Uterus (tissue), 2 donors: ENCODE measurements around the gene NUP210.
A peak's percentile ranks its signal among the peaks of the same experiment; 100 is the strongest.

ENCODE experiments used
- POLR2A ChIP-seq, 2 donors: fragments of 450-650 bp; IDR thresholded peaks; one replicate each; pipeline ENCODE4 v1.6.1; 2016; ENCODE audit warnings: antibody characterized with exemption in 2 of 2, mild to moderate bottlenecking in 1 of 2, moderate library complexity in 1 of 2
- TF ChIP-seq, protein P1 (sequence below), 4 experiments: fragments of 200-600 bp in 2 of 4; fragments of 450-650 bp in 2 of 4; sonication (generic) in 2 of 4; IDR thresholded peaks; one replicate each; pipeline ENCODE4 v1.5.1; 2016 to 2019; ENCODE audit warnings: antibody characterized with exemption in 4 of 4, mild to moderate bottlenecking in 2 of 4, moderate library complexity in 1 of 4

DNA sequence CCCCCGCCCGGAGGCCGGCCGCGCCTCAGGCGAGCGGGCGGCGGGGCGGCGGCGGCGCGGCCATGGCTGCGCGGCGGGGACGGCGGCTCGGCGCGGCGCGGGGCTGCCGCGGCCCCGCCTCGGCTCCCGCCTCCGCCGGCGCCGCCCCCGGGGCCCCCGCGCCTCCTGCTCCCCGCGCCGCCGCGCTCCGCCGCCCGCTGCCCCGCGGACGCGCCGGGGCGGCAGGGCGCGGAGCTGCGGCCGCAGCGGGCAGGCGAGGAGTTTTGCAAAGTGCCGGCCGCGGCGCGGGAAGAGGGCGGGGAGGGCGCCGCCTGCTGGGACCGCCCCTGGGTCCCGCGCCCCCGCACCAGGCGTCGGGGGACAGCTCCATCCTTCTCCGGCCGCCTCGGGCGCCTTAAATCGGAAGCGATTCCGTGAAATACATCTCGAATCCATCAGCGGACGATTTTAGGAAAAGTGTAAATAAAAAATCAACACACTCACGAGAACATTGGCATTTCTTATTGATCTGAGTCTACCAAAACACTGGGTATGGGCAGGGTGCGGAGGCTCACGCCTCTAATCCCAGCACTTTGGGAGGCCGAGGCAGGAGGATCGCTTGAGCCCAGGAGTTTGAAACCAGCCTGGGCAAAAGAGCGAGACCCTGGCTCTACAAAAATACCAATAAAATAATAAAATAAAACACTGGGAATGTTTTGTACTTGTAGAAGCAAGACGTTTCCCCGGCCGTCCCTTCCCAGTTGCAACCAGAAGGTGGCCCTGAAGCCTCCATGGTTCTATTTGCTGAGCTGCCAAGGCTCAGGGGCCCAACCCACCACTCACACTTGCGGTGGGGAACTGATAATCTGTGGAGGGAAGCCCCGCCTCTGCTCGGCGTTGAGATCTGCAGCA, 136.9 kb downstream of the NUP210 start:
- TF ChIP-seq, protein P1, sequence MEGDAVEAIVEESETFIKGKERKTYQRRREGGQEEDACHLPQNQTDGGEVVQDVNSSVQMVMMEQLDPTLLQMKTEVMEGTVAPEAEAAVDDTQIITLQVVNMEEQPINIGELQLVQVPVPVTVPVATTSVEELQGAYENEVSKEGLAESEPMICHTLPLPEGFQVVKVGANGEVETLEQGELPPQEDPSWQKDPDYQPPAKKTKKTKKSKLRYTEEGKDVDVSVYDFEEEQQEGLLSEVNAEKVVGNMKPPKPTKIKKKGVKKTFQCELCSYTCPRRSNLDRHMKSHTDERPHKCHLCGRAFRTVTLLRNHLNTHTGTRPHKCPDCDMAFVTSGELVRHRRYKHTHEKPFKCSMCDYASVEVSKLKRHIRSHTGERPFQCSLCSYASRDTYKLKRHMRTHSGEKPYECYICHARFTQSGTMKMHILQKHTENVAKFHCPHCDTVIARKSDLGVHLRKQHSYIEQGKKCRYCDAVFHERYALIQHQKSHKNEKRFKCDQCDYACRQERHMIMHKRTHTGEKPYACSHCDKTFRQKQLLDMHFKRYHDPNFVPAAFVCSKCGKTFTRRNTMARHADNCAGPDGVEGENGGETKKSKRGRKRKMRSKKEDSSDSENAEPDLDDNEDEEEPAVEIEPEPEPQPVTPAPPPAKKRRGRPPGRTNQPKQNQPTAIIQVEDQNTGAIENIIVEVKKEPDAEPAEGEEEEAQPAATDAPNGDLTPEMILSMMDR (IDR thresholded peaks at IDR 0.05) = peak in 2 of 4 experiments; percentile 10 to 48
- TF ChIP-seq POLR2A (IDR thresholded peaks at IDR 0.05) = no peak
